GM18868 (cell line): ENCODE data around the gene SPDYE2B.
"Not testable (repeated sequence)": the region's sequence is repeated elsewhere in the genome, so short reads cannot be mapped to it uniquely, and the experiment has no call there.

Experiments used
- ATAC-seq: cut with Tn5 transposase; IDR thresholded peaks from one replicate; pipeline ENCODE4 v1.9.1; 2021; ENCODE audit warnings: mild to moderate bottlenecking, moderate library complexity; ENCODE audit not compliant: unreplicated experiment

Gene SPDYE2B

GRCh38 chr7:102638848-102639247 is 11.3 kb upstream of the SPDYE2B start:
- not testable (repeated sequence) for ATAC-seq

GRCh38 chr7:102642691-102643090 is 7.4 kb upstream of the SPDYE2B start, which contains the start of gene UPK3BL1:
TSS of gene UPK3BL1 (minus strand) at chr7:102642791. CDS start at chr7:102642741, 50 bp downstream.
- not testable (repeated sequence) for ATAC-seq

GRCh38 chr7:102643404-102643803 is 6.7 kb upstream of the SPDYE2B start:
- ATAC-seq, result not testable (repeated sequence)

- ATAC-seq, result not testable (repeated sequence)
Measured at GRCh38 chr7:102647813-102648212, 2.3 kb upstream of the SPDYE2B start.

GRCh38 chr7:102664765-102665164 is 14.6 kb downstream of the SPDYE2B start:
- not testable (repeated sequence) for ATAC-seq

GRCh38 chr7:102666850-102667249 is 16.7 kb downstream of the SPDYE2B start:
- not testable (repeated sequence) for ATAC-seq

GRCh38 chr7:102667523-102667922 is 17.4 kb downstream of the SPDYE2B start:
- not testable (repeated sequence) for ATAC-seq

- ATAC-seq, result peak; percentile 81
Measured at GRCh38 chr7:102671166-102671955, 21.2 kb downstream of the SPDYE2B start, which contains the start of gene POLR2J2. TSS of gene POLR2J2 (minus strand) at chr7:102671663. CDS start at chr7:102671601, 62 bp downstream.

GRCh38 chr7:102671956-102672307 is 21.8 kb downstream of the SPDYE2B start:
- peak; percentile 32 for ATAC-seq

- ATAC-seq, result not testable (repeated sequence)
Measured at GRCh38 chr7:102673447-102674067, 23.4 kb downstream of the SPDYE2B start.

- ATAC-seq, result not testable (repeated sequence)
Measured at GRCh38 chr7:102675545-102675944, 25.4 kb downstream of the SPDYE2B start.

GRCh38 chr7:102680780-102681179 is 30.7 kb downstream of the SPDYE2B start:
- not testable (repeated sequence) for ATAC-seq

GRCh38 chr7:102682560-102682959 is 32.4 kb downstream of the SPDYE2B start:
- ATAC-seq, result not testable (repeated sequence)

GRCh38 chr7:102688299-102689036 is 38.3 kb downstream of the SPDYE2B start:
- peak; percentile 88 for ATAC-seq

- peak; percentile 81 for ATAC-seq
Measured at GRCh38 chr7:102689436-102690282, 39.5 kb downstream of the SPDYE2B start.

GRCh38 chr7:102690602-102691001 is 40.5 kb downstream of the SPDYE2B start:
- not testable (repeated sequence) for ATAC-seq

- not testable (repeated sequence) for ATAC-seq
Measured at GRCh38 chr7:102694008-102694407, 43.9 kb downstream of the SPDYE2B start.

- peak; percentile 68 for ATAC-seq
Measured at GRCh38 chr7:102695033-102695552, 45.0 kb downstream of the SPDYE2B start.

GRCh38 chr7:102696009-102696408 is 45.9 kb downstream of the SPDYE2B start:
- ATAC-seq, result not testable (repeated sequence)
